Osteocyte (in vitro differentiated cells): Measurements from ENCODE around the gene AKT1. TPM values are rescaled to one million over a fixed set of nuclear protein-coding genes. Genes with fewer than 3 reads are reported as not detected.

Experiments
- DNase-seq: peaks from one replicate; pipeline ENCODE4 v3.0.0; 2021; ENCODE audit warnings: mixed read lengths; ENCODE audit not compliant: unreplicated experiment; ENCODE audit errors: extremely low spot score
- H3K27ac Mint-ChIP-seq: one replicate; pipeline ENCODE4 v1.8.0; 2021; ENCODE audit warnings: mild to moderate bottlenecking, mixed read lengths; ENCODE audit not compliant: unreplicated experiment
- H3K27me3 Mint-ChIP-seq: one replicate; pipeline ENCODE4 v1.8.0; 2021; ENCODE audit warnings: mixed read lengths; ENCODE audit not compliant: unreplicated experiment
- H3K36me3 Mint-ChIP-seq: one replicate; pipeline ENCODE4 v1.8.0; 2021; ENCODE audit warnings: mixed read lengths; ENCODE audit not compliant: unreplicated experiment
- H3K4me1 Mint-ChIP-seq: one replicate; pipeline ENCODE4 v1.8.0; 2021; ENCODE audit warnings: mixed read lengths; ENCODE audit not compliant: unreplicated experiment
- H3K4me3 Mint-ChIP-seq: one replicate; pipeline ENCODE4 v1.8.0; 2021; ENCODE audit warnings: mild to moderate bottlenecking, moderate library complexity, mixed read lengths; ENCODE audit not compliant: unreplicated experiment
- H3K9me3 Mint-ChIP-seq: one replicate; pipeline ENCODE4 v1.8.0; 2021; ENCODE audit warnings: mixed read lengths; ENCODE audit not compliant: unreplicated experiment
- CTCF ChIP-seq: fragments of 200-600 bp; sonication (generic); IDR thresholded peaks from 2 replicates; pipeline ENCODE4 v1.5.0; 2021; ENCODE audit warnings: antibody characterized with exemption, mild to moderate bottlenecking, moderate library complexity
- total RNA-seq: library from RNA; stranded (reverse); gene quantifications from 2 replicates; pipeline ENCODE4 v1.2.1, GENCODE V29; 2021

The AKT1 gene
- total RNA-seq, 1 donor from 2014 or later, result 157 TPM

DNA sequence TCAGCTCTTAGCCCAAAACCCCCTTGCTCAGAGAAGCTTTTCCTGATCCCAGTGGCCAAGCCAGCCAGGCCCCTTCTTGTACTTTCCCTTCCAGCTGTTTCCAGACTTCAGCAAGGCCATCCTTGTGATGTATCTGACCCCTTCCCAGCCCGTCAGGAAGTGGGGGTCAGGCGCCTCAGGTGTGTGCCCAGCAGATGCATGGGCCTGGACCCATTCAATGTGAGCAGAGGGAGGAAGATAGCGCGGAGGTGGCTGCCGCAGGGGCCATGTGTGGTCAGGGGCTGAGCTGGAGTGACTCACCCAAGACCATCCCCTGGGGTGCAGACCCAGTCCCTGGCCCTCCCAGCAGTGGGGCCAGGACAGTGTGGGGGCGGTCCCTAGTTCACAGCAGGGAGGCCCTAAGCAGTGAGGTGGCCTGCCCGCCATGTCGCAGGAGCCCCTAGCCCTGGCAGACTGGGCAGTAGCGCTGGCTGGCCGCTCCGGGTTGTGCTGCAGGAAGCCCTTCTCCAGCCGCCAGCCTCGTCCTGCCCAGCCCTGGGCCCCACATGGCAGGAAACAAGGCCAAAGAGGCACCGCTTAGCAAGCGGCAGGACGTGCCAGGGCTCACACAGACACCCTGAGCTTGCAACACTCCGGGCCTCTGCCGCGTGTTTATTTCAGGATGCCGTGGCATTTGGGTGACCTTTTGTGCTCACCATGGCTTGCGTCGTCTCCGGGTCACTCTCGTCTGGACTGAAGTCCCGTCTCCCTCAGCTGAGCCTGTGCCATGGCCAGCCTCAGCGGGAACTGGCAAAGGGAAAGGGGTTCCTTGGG, 59.5 kb downstream of the AKT1 start:
- H3K36me3 Mint-ChIP-seq, result no peaks in the 10 kb centered on the region
- peaks cover 23% of the 10 kb centered on the region for H3K4me1 Mint-ChIP-seq
- TF ChIP-seq CTCF, result no peak
- H3K27ac Mint-ChIP-seq, result peak overlapping the region; percentile 80
- no peaks in the 10 kb centered on the region for H3K27me3 Mint-ChIP-seq
- peak; percentile 89 for DNase-seq
- H3K4me3 Mint-ChIP-seq, result no peak overlapping the region
- no peaks in the 10 kb centered on the region for H3K9me3 Mint-ChIP-seq

DNA sequence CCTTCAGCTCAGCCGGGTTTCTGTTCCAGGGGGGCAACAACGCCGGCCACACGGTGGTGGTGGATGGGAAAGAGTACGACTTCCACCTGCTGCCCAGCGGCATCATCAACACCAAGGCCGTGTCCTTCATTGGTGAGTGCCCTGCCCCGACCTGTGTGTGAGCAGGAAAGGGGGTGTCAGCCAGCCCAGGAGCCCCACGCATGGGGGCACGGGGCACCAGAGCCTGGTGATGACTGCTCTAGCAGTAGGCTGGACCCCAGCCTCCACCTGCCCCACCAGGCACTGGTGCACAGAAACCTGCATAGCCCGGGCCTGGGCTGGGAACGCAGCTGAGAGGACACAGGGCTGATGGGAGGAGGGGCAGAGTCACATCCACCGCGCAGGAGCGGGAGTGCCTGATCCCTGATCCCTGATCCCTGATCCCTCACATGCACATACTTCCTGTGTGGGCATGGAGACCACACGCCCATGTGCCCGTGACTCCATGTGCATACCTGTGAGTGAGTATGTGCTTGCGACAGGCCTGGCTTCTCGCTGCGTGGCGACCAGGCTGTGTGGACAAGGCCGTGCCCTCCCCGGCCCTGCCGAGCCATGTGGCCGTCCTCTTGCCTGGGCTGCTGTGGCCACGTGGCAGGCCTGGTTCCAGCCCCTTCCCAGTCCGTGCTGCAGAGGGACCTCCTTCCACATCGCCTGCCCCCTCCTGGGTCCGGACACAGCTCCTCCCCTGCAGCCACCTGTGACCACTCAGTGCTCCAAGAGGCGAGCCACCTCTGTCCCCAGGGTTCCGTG, 60.4 kb downstream of the AKT1 start:
- H3K4me3 Mint-ChIP-seq, result no peak overlapping the region
- TF ChIP-seq CTCF, result no peak
- no peaks in the 10 kb centered on the region for H3K9me3 Mint-ChIP-seq
- H3K27ac Mint-ChIP-seq, result peak overlapping the region; percentile 80
- H3K4me1 Mint-ChIP-seq, result peaks cover 23% of the 10 kb centered on the region
- DNase-seq, result no peak
- H3K36me3 Mint-ChIP-seq, result no peaks in the 10 kb centered on the region
- H3K27me3 Mint-ChIP-seq, result no peaks in the 10 kb centered on the region

GRCh38 chr14:104734601-104734990, 61.0 kb downstream of the AKT1 start:
- no peak overlapping the region for H3K27ac Mint-ChIP-seq
- no peak for TF ChIP-seq CTCF
- H3K9me3 Mint-ChIP-seq, result no peaks in the 10 kb centered on the region
- no peaks in the 10 kb centered on the region for H3K27me3 Mint-ChIP-seq
- no peaks in the 10 kb centered on the region for H3K36me3 Mint-ChIP-seq
- DNase-seq, result no peak
- peaks cover 23% of the 10 kb centered on the region for H3K4me1 Mint-ChIP-seq
- H3K4me3 Mint-ChIP-seq, result no peak overlapping the region

DNA sequence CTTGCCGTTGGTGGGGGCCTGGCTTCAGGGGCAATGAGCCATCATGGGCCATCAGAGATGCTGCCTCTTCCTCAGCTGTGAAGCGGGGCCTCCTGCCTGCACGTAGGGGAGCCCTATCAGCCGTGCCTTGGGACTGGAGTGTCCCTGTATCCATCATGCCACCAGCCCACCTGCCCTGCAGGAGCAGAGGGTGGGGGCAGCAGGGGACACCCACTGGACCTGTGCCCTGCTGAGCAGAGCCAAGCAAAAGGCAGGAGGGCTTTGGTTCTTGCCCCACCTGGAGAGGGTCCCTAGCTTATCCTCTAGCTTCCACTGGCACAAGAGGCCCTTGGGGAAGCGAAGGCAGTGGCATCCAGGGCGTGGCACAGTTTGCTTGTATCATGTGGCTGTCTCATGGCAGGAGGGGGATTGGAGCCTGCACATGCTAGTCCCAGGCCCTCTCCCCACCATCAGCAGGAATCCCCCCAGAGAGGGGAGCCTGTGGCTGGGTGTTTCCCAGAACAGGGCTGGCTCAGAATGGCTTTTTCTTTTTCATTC, 61.4 kb downstream of the AKT1 start:
- Mint-ChIP-seq H3K27me3 (no peaks in the 10 kb centered on the region), H3K4me1 (peaks cover 23% of the 10 kb centered on the region), H3K36me3 (no peaks in the 10 kb centered on the region), H3K9me3 (no peaks in the 10 kb centered on the region), H3K4me3 (no peak overlapping the region), H3K27ac (no peak overlapping the region)
- no peak for DNase-seq
- TF ChIP-seq CTCF, result no peak
